Progenitor cell of endocrine pancreas (in vitro differentiated cells): Measurements from ENCODE around the gene CCRL2. TPM values are rescaled to one million over a fixed set of nuclear protein-coding genes. Genes with fewer than 3 reads are reported as not detected.

ENCODE experiments used
- DNase-seq: peaks from one replicate; pipeline ENCODE4 v3.0.0; 2021; ENCODE audit warnings: low spot score; ENCODE audit not compliant: unreplicated experiment
- H3K27ac Mint-ChIP-seq: 2 replicates; pipeline ENCODE4 v1.8.0; 2021; ENCODE audit warnings: mild to moderate bottlenecking, moderate library complexity, mixed read lengths
- H3K27me3 Mint-ChIP-seq: 2 replicates; pipeline ENCODE4 v1.8.0; 2021; ENCODE audit warnings: mixed read lengths
- H3K36me3 Mint-ChIP-seq: 2 replicates; pipeline ENCODE4 v1.8.0; 2022; ENCODE audit warnings: mixed read lengths; ENCODE audit not compliant: insufficient read depth
- H3K4me1 Mint-ChIP-seq: 2 replicates; pipeline ENCODE4 v1.8.0; 2021; ENCODE audit warnings: low read depth, mixed read lengths
- H3K4me3 Mint-ChIP-seq: 2 replicates; pipeline ENCODE4 v1.8.0; 2021; ENCODE audit warnings: low read depth, mild to moderate bottlenecking, moderate library complexity, mixed read lengths
- H3K9me3 Mint-ChIP-seq: 2 replicates; pipeline ENCODE4 v1.8.0; 2021; ENCODE audit warnings: low read depth, mixed read lengths
- total RNA-seq: library from RNA; stranded (reverse); gene quantifications from 2 replicates; pipeline ENCODE4 v1.2.1, GENCODE V29; 2021
- TF ChIP-seq, protein P1 (sequence below): fragments of 200-600 bp; sonication (generic); IDR thresholded peaks from one replicate; pipeline ENCODE4 v1.5.0; 2021; ENCODE audit warnings: antibody characterized with exemption, mild to moderate bottlenecking; ENCODE audit not compliant: unreplicated experiment

Gene CCRL2
- total RNA-seq, 1 donor from 2014 or later, result not detected

DNA sequence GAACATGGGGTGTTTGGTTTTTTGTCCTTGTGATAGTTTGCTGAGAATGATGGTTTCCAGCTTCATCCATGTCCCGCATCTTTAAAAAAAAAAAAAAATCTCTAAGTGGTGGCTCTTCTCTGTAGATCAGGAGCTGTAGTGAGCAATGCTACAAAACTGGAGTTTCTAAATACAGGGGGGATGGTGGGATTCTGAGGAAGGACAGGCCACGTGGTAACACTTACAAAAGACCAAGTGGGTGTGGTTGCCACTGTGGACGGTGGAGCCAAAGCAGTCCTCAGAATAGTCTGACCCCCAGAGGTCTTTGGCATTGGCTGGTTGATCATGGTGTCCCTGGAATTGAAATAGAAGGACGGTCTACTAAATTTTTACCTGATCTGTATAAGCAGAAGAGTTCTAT lies 7.7 kb downstream of the CCRL2 start:
- H3K9me3 Mint-ChIP-seq, result no peaks in the 10 kb centered on the region
- no peak overlapping the region for H3K4me3 Mint-ChIP-seq
- TF ChIP-seq, protein P1, sequence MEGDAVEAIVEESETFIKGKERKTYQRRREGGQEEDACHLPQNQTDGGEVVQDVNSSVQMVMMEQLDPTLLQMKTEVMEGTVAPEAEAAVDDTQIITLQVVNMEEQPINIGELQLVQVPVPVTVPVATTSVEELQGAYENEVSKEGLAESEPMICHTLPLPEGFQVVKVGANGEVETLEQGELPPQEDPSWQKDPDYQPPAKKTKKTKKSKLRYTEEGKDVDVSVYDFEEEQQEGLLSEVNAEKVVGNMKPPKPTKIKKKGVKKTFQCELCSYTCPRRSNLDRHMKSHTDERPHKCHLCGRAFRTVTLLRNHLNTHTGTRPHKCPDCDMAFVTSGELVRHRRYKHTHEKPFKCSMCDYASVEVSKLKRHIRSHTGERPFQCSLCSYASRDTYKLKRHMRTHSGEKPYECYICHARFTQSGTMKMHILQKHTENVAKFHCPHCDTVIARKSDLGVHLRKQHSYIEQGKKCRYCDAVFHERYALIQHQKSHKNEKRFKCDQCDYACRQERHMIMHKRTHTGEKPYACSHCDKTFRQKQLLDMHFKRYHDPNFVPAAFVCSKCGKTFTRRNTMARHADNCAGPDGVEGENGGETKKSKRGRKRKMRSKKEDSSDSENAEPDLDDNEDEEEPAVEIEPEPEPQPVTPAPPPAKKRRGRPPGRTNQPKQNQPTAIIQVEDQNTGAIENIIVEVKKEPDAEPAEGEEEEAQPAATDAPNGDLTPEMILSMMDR, result no peak
- peaks cover 4% of the 10 kb centered on the region for H3K4me1 Mint-ChIP-seq
- H3K27me3 Mint-ChIP-seq, result peaks cover 4% of the 10 kb centered on the region
- H3K36me3 Mint-ChIP-seq, result no peaks in the 10 kb centered on the region
- no peak overlapping the region for H3K27ac Mint-ChIP-seq
- no peak for DNase-seq

DNA sequence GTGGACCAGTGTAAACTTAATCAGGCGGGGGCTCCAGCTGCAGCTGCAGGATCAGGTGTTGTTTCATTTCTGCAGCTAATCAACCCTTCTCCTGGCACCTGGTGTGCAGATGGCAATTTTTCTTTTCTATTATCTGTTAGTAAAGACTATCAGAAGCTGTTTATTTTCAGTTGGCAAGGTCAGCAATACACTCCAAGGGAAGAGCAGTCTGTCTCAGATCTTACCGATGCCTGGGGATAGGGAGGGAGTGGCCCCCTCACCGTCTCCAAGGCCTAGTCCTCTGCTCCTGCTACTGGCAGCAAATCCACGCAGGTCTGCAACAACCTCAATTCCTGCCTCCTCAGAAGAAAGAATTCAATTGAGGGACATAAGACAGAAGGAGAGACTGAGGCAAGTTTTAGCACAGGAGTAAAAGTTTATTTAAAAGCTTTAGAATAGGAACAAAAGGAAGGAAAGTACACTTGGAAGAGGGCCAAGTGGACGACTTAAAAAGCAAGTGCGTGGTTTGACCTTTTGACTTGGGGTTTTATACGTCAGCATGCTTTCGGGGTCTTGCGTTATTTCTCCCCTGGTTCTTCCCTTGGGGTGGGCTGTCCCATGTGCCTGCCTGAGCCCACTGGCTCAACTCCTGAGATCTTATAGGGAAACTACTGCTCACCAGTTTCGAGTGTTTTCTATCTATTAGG lies 9.2 kb downstream of the CCRL2 start:
- Mint-ChIP-seq H3K4me3 (no peak overlapping the region), H3K27me3 (no peaks in the 10 kb centered on the region), H3K4me1 (peaks cover 4% of the 10 kb centered on the region), H3K36me3 (no peaks in the 10 kb centered on the region), H3K9me3 (no peaks in the 10 kb centered on the region), H3K27ac (no peak overlapping the region)
- TF ChIP-seq, protein P1, result no peak
- DNase-seq, result no peak

DNA sequence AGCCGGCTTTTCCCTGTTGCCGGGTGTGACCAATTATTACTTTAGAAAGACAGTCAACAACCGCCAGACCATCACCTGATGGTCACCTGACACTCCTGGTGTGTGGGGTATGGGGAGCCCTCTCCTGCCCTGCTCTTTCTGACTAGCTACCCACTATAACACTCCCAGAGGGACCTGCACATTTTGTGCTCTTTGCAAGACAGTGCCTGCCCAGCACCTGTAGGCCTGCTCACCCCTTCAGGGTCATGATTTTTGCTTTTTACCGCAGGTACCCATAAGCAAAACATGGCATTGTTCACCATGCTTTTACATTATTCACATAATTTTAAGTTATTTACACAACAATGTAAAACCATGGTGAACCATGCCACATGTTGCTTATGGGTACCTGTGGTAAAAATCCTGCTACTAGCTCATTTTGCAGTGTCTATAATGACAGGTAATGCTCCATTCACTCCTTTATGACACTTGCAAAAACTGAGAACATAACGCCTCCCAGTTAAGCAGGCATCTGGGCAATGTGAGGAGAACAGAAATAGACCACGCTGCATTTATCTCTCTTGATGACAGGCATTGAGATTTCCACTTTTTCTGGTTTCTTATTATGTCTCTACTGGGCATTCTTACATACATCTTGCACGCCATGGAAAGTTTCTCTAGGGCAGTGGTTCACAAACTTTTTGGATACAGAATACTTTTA lies 9.9 kb downstream of the CCRL2 start:
- TF ChIP-seq, protein P1, result no peak
- Mint-ChIP-seq H3K36me3 (no peaks in the 10 kb centered on the region), H3K4me1 (peaks cover 4% of the 10 kb centered on the region), H3K27ac (no peak overlapping the region), H3K4me3 (no peak overlapping the region), H3K27me3 (no peaks in the 10 kb centered on the region), H3K9me3 (no peaks in the 10 kb centered on the region)
- no peak for DNase-seq

DNA sequence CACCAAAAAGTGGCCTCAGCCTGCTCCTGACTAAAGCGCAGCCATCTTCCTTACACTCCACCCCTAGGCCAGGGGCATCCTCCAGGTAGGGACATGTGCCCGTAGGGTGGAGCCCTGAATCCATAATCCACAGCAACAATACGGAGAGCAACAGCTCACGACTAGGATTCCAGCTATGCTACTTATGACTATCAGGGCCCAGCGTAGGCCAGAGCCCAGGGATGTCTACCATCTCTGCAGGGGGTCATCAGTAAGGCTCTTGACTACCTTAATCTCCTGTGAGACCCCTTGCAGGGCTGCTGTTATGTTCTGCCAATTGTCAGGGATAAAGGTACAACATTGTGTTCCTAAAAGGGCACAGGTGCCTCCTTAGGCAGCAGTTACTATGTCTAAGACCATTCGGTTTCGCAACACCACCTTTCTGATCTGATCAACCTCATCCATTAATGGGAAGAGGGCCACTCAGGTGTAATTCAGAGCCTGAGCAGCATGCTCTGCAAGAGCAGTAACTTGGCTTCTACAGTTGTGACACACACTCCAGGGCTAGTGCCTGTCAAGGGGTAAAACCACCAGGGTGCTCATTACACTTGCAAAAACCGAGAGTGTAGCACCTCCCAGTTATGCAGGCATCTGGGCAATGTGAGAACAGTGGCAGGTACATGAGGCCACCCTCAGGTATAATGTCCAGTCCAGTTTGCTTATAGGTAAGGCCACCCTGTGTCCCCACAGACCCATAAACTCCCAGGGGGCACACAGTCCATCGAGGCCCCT lies 11.0 kb downstream of the CCRL2 start:
- H3K36me3 Mint-ChIP-seq, result no peaks in the 10 kb centered on the region
- H3K9me3 Mint-ChIP-seq, result no peaks in the 10 kb centered on the region
- no peak overlapping the region for H3K27ac Mint-ChIP-seq
- no peak for DNase-seq
- H3K4me1 Mint-ChIP-seq, result peaks cover 4% of the 10 kb centered on the region
- no peak overlapping the region for H3K4me3 Mint-ChIP-seq
- H3K27me3 Mint-ChIP-seq, result no peaks in the 10 kb centered on the region
- TF ChIP-seq, protein P1, result no peak

DNA sequence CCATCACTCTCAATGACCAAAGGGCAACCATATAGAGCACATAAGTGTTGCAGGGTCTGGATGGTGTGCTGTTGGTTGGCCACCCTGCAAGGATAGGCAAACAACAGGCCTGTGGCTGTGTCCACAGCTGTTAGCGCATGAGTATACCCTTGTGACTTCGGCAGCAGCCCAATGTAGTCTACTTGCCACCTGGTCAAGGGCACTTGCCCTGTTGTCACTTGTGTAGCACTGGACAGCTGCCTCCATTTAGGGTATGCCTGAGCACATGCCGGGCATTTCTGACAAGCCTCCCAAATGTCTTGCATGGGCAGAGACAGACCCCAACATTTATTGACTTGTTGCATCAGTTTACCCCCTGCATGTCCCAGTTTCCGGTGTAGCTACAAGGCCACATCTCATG lies 12.8 kb downstream of the CCRL2 start:
- H3K4me1 Mint-ChIP-seq, result peaks cover 4% of the 10 kb centered on the region
- TF ChIP-seq, protein P1, result no peak
- no peak overlapping the region for H3K4me3 Mint-ChIP-seq
- no peaks in the 10 kb centered on the region for H3K36me3 Mint-ChIP-seq
- no peak for DNase-seq
- no peaks in the 10 kb centered on the region for H3K27me3 Mint-ChIP-seq
- H3K9me3 Mint-ChIP-seq, result no peaks in the 10 kb centered on the region
- no peak overlapping the region for H3K27ac Mint-ChIP-seq
